NB4 (cell line): ENCODE data around the gene INKA1.

Experiments
- POLR2A ChIP-seq: IDR thresholded peaks from 2 replicates; pipeline ENCODE4 v1.6.1; 2011; ENCODE audit warnings: mild to moderate bottlenecking; ENCODE audit not compliant: insufficient read length; ENCODE audit errors: extremely low read depth
- TF ChIP-seq, protein P1 (sequence below): IDR thresholded peaks from one replicate; pipeline ENCODE4 v1.5.1; 2012; ENCODE audit warnings: low read depth, low read length
- TF ChIP-seq, protein P2 (sequence below): IDR thresholded peaks from 2 replicates; pipeline ENCODE4 v1.6.1; 2011; ENCODE audit warnings: low read depth, low read length

DNA sequence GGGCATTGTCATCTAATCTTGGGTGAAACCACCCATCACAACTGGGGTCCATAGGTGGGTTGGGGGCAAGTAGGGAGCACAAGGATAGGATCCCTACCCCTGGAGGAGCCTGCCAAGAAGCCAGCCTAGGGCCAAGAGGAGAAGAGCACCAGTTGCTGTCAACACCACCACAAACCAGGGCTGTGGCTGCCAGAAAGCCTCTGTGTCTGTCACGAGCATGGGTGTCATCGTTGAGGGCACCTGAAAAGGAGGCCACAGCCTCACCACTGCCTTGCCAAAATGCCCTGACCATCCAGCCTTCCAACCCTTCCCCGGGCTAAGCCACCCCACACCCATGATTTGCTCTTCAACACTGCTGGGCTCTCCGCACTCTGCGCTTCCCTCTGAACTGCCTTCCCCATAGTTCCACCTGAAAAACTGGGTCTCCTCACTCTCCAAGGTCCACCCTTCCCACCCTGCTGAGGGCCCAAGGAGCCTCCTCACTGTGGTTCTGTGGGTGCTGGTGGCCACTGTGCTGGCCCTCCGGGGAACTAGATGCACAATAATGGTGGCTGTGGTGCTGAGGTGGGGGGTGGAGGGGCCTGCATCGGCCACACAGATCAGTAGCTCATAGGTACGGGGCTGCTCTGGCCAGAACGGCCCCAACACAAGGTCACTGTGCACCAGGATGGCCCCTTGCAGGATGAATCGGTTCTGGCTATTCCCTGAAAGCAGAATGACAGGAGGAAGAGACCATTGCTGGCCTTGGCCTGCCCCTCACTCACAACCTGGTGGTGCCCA, 10.5 kb upstream of the INKA1 start:
- TF ChIP-seq, protein P1, sequence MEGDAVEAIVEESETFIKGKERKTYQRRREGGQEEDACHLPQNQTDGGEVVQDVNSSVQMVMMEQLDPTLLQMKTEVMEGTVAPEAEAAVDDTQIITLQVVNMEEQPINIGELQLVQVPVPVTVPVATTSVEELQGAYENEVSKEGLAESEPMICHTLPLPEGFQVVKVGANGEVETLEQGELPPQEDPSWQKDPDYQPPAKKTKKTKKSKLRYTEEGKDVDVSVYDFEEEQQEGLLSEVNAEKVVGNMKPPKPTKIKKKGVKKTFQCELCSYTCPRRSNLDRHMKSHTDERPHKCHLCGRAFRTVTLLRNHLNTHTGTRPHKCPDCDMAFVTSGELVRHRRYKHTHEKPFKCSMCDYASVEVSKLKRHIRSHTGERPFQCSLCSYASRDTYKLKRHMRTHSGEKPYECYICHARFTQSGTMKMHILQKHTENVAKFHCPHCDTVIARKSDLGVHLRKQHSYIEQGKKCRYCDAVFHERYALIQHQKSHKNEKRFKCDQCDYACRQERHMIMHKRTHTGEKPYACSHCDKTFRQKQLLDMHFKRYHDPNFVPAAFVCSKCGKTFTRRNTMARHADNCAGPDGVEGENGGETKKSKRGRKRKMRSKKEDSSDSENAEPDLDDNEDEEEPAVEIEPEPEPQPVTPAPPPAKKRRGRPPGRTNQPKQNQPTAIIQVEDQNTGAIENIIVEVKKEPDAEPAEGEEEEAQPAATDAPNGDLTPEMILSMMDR, result no peak
- no peak for TF ChIP-seq POLR2A
- TF ChIP-seq, protein P2, sequence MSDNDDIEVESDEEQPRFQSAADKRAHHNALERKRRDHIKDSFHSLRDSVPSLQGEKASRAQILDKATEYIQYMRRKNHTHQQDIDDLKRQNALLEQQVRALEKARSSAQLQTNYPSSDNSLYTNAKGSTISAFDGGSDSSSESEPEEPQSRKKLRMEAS, result no peak
